DMS114 treated with DMSO at 0.1 percent for 48 hours (cell line): ENCODE data around the gene KIAA0930.
"Not testable (repeated sequence)": the region's sequence is repeated elsewhere in the genome, so short reads cannot be mapped to it uniquely, and the experiment has no call there.

ENCODE experiments used
- DNase-seq: peaks from one replicate; lab custom pipeline; 2025; ENCODE audit not compliant: unreplicated experiment; lab: John Stamatoyannopoulos, UW

KIAA0930 gene

GRCh38 chr22:45263463-45264269 lies 23.0 kb upstream of the KIAA0930 start:
- DNase-seq = peak; percentile 47

GRCh38 chr22:45262931-45263462 lies 22.3 kb upstream of the KIAA0930 start:
- DNase-seq = no peak

GRCh38 chr22:45262195-45262930 lies 21.7 kb upstream of the KIAA0930 start:
- DNase-seq = no peak

GRCh38 chr22:45261407-45262088 lies 20.9 kb upstream of the KIAA0930 start:
- DNase-seq = no peak

- DNase-seq = not testable (repeated sequence)
These were observed 19.7 kb upstream of the KIAA0930 start for GRCh38 chr22:45260395-45260759.

- no peak for DNase-seq
These were observed 19.2 kb upstream of the KIAA0930 start for GRCh38 chr22:45259754-45260394.

GRCh38 chr22:45257941-45258340 lies 17.2 kb upstream of the KIAA0930 start:
- DNase-seq = not testable (repeated sequence)

GRCh38 chr22:45254789-45255278 lies 14.1 kb upstream of the KIAA0930 start:
- DNase-seq = no peak

- no peak for DNase-seq
These were observed 13.7 kb upstream of the KIAA0930 start for GRCh38 chr22:45254388-45254787.

- no peak for DNase-seq
These were observed 12.4 kb upstream of the KIAA0930 start for GRCh38 chr22:45253039-45253641.

- DNase-seq = no peak
These were observed 11.1 kb upstream of the KIAA0930 start for GRCh38 chr22:45251825-45252224.

- DNase-seq = no peak
These were observed 8.3 kb upstream of the KIAA0930 start for GRCh38 chr22:45248832-45249561.

GRCh38 chr22:45246060-45246985 lies 5.6 kb upstream of the KIAA0930 start:
- DNase-seq = no peak

- DNase-seq = no peak
These were observed 4.2 kb upstream of the KIAA0930 start for GRCh38 chr22:45244916-45245315.

- no peak for DNase-seq
These were observed 2.1 kb upstream of the KIAA0930 start for GRCh38 chr22:45242778-45243191.

GRCh38 chr22:45240104-45240809 lies 437 bp downstream of the KIAA0930 start:
- no peak for DNase-seq

GRCh38 chr22:45239681-45240051 lies 1.0 kb downstream of the KIAA0930 start:
- DNase-seq = no peak
